Right lung (tissue), 5 donors: ENCODE measurements around the gene ASIC1. TPM values are rescaled to one million over a fixed set of nuclear protein-coding genes. Genes with fewer than 3 reads are reported as not detected.

Experiments used
- DNase-seq, 2 donors: peaks; one replicate each; pipeline ENCODE4 v3.0.0-alpha.2; 2013
- polyA plus RNA-seq, 5 donors: library from polyadenylated mRNA; unstranded; fragments of 120-200 nt; gene quantifications; one replicate each; pipeline versions ENCODE4 v1.2.1 to v1.2.3, GENCODE V29; 2013; ENCODE audit warnings: inconsistent platforms in 1 of 5, low replicate concordance in 1 of 5; ENCODE audit not compliant: insufficient read length in 5 of 5, insufficient read depth in 1 of 5

The ASIC1 gene
- polyA plus RNA-seq, 5 donors = 7.2 to 11.5 (median 9.0) TPM

- no peak for DNase-seq
These were observed 48.6 kb downstream of the ASIC1 start for GRCh38 chr12:50105913-50106450.

- no peak for DNase-seq
These were observed 49.5 kb downstream of the ASIC1 start for GRCh38 chr12:50106907-50107306.

GRCh38 chr12:50107416-50108268, 50.2 kb downstream of the ASIC1 start:
- no peak for DNase-seq

GRCh38 chr12:50109319-50109718, 51.9 kb downstream of the ASIC1 start:
- no peak for DNase-seq

- no peak for DNase-seq
These were observed 52.8 kb downstream of the ASIC1 start for GRCh38 chr12:50110127-50110761.

- no peak for DNase-seq
These were observed 53.5 kb downstream of the ASIC1 start for GRCh38 chr12:50110762-50111351.

GRCh38 chr12:50111395-50111692, 53.9 kb downstream of the ASIC1 start:
- no peak for DNase-seq

GRCh38 chr12:50111693-50112455, 54.5 kb downstream of the ASIC1 start, which contains the start of gene COX14:
TSS of gene COX14 (plus strand) at chr12:50112236. CDS start at chr12:50120044, 7,808 bp downstream.
- DNase-seq = peak; percentile 99 to 100

GRCh38 chr12:50112456-50113218, 55.2 kb downstream of the ASIC1 start:
- DNase-seq = no peak

- DNase-seq = no peak
These were observed 59.7 kb downstream of the ASIC1 start for GRCh38 chr12:50117057-50117622.

- DNase-seq = no peak
These were observed 62.0 kb downstream of the ASIC1 start for GRCh38 chr12:50119387-50119786.

GRCh38 chr12:50120521-50120920, 63.1 kb downstream of the ASIC1 start:
- DNase-seq = no peak

GRCh38 chr12:50120953-50121352, 63.6 kb downstream of the ASIC1 start:
- DNase-seq = no peak

GRCh38 chr12:50121641-50122040, 64.2 kb downstream of the ASIC1 start:
- no peak for DNase-seq

- DNase-seq = no peak
These were observed 65.8 kb downstream of the ASIC1 start for GRCh38 chr12:50123203-50123602.

- no peak for DNase-seq
These were observed 70.2 kb downstream of the ASIC1 start for GRCh38 chr12:50127546-50127945.

GRCh38 chr12:50129290-50129689, 71.9 kb downstream of the ASIC1 start:
- DNase-seq = no peak

- no peak for DNase-seq
These were observed 75.2 kb downstream of the ASIC1 start for GRCh38 chr12:50132505-50133135.
